Measurements from ENCODE around the gene CARD14. TPM values are rescaled to one million over a fixed set of nuclear protein-coding genes. Genes with fewer than 3 reads are reported as not detected.

CARD14 gene
- total RNA-seq, 6 experiments from 2014 or later: 0.20 to 0.29 (median 0.22) TPM; not detected in 3

DNA sequence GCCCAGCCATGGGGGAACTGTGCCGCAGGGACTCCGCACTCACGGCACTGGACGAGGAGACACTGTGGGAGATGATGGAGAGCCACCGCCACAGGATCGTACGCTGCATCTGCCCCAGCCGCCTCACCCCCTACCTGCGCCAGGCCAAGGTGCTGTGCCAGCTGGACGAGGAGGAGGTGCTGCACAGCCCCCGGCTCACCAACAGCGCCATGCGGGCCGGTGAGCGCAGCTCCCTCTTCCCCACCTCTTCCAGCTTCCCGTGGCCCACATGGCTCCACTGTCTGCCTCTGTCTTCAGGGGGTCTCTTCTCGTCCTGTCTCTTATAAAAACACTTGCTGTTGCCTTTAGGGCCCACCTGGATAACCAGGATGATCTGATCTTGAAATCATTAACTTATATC is 11.6 kb downstream of the CARD14 start:
- Histone ChIP-seq H3K27ac (no peak overlapping the region), H3K4me1 (no peaks in the 10 kb centered on the region), H3K9me3 (no peaks in the 10 kb centered on the region), H3K4me3 (no peak overlapping the region), H3K27me3 (no peaks in the 10 kb centered on the region), H3K36me3 (no peaks in the 10 kb centered on the region)
- WGBS (ENCODE audit: insufficient coverage, low coverage, low lambda C conversion rate, missing lambda C conversion rate): 53% methylated on average over 2 of the region's 17 CpGs
- DNase-seq (no peak), ATAC-seq (no peak)
- TF ChIP-seq, protein P1, sequence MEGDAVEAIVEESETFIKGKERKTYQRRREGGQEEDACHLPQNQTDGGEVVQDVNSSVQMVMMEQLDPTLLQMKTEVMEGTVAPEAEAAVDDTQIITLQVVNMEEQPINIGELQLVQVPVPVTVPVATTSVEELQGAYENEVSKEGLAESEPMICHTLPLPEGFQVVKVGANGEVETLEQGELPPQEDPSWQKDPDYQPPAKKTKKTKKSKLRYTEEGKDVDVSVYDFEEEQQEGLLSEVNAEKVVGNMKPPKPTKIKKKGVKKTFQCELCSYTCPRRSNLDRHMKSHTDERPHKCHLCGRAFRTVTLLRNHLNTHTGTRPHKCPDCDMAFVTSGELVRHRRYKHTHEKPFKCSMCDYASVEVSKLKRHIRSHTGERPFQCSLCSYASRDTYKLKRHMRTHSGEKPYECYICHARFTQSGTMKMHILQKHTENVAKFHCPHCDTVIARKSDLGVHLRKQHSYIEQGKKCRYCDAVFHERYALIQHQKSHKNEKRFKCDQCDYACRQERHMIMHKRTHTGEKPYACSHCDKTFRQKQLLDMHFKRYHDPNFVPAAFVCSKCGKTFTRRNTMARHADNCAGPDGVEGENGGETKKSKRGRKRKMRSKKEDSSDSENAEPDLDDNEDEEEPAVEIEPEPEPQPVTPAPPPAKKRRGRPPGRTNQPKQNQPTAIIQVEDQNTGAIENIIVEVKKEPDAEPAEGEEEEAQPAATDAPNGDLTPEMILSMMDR (IDR thresholded peaks at IDR 0.05): no peak
- no peak for TF ChIP-seq POLR2A (IDR thresholded peaks at IDR 0.05)
- intact Hi-C loops (cut with DNase I): no loop called here

- no peaks in the 10 kb centered on the region for H3K9me3 ChIP-seq
- no peak overlapping the region for H3K27ac ChIP-seq
- H3K27me3 ChIP-seq: no peaks in the 10 kb centered on the region
- TF ChIP-seq, protein P1 (IDR thresholded peaks at IDR 0.05): no peak
- TF ChIP-seq POLR2A (IDR thresholded peaks at IDR 0.05): no peak
- H3K4me3 ChIP-seq: no peak overlapping the region
- WGBS (ENCODE audit: insufficient coverage, low coverage, low lambda C conversion rate, missing lambda C conversion rate): 100% methylated on average over 1 of the region's 30 CpGs
- no peak for DNase-seq
- H3K36me3 ChIP-seq: no peaks in the 10 kb centered on the region
- ATAC-seq: no peak
- intact Hi-C loops (cut with DNase I): no loop called here
- H3K4me1 ChIP-seq: no peaks in the 10 kb centered on the region
Measured at GRCh38 chr17:80182118-80182844, 12.5 kb downstream of the CARD14 start.

DNA sequence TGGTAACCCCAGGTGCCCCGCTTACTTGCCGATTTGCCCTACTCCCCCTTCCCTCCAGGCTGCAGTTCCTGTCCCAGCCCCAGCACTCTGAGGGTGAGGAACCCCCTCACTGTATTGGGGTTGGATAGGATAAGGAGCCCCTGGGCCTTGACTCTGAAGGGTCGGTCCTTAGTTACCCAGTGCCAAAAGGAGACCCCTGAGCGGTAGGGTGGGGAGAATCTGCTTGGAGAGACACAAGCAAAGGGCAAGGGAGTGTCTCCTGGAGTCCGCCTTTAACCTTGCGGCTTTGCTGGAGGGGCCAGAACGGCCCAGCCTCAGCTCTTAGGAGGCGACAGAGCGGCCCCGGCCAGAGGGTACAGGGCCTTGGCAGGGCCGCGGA is 13.0 kb downstream of the CARD14 start:
- Histone ChIP-seq H3K4me3 (no peak overlapping the region), H3K9me3 (no peaks in the 10 kb centered on the region), H3K27me3 (no peaks in the 10 kb centered on the region), H3K4me1 (no peaks in the 10 kb centered on the region), H3K27ac (no peak overlapping the region), H3K36me3 (no peaks in the 10 kb centered on the region)
- no peak for ATAC-seq
- WGBS (ENCODE audit: insufficient coverage, low coverage, low lambda C conversion rate, missing lambda C conversion rate): 87% methylated on average over 3 of the region's 12 CpGs
- intact Hi-C loops (cut with DNase I): no loop called here
- TF ChIP-seq, protein P1 (IDR thresholded peaks at IDR 0.05): no peak
- no peak for TF ChIP-seq POLR2A (IDR thresholded peaks at IDR 0.05)
- no peak for DNase-seq

DNA sequence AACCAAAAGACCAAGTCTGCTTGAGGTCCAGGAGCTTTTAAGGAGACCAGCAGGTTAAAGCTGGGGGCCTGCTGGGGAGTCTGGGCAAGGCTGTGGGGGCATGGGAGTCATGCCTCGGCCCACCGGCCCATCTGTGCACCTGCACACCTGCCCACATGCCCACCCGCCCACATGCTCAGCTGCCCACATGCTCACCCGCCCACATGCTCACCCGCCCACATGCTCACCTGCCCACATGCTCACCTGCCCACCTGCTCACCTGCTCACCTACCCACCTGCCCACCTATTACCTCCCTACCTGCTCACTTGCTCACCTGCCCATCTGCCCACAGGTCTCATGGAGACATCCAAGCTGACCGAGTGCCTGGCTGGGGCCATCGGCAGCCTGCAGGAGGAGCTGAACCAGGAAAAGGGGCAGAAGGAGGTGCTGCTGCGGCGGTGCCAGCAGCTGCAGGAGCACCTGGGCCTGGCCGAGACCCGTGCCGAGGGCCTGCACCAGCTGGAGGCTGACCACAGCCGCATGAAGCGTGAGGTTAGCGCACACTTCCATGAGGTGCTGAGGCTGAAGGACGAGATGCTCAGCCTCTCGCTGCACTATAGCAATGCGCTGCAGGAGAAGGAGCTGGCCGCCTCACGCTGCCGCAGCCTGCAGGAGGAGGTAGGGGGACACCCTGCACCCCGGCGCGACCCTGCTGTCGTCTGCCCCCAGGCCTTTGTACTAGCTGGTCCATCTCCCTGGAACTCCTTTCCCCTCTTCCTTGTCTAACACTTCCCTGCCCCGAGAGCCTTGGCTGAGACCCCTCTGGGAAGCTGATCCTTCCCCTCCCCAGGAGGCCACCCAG is 14.0 kb downstream of the CARD14 start:
- TF ChIP-seq, protein P1 (IDR thresholded peaks at IDR 0.05): no peak
- TF ChIP-seq POLR2A (IDR thresholded peaks at IDR 0.05): no peak
- no peaks in the 10 kb centered on the region for H3K4me1 ChIP-seq
- no peaks in the 10 kb centered on the region for H3K36me3 ChIP-seq
- ATAC-seq (no peak), DNase-seq (no peak)
- WGBS (ENCODE audit: insufficient coverage, low coverage, low lambda C conversion rate, missing lambda C conversion rate): 55% methylated on average over 5 of the region's 26 CpGs
- no peaks in the 10 kb centered on the region for H3K9me3 ChIP-seq
- no peak overlapping the region for H3K4me3 ChIP-seq
- intact Hi-C loops (cut with DNase I): no loop called here
- no peaks in the 10 kb centered on the region for H3K27me3 ChIP-seq
- no peak overlapping the region for H3K27ac ChIP-seq

Data from right lobe of liver (tissue), 6 donors.